Neuron (in vitro differentiated cells): Measurements from ENCODE around the gene RASAL1.

Experiments
- H2AFZ ChIP-seq: one replicate; pipeline ENCODE4 v1.6.1; 2013; ENCODE audit warnings: low read depth, mild to moderate bottlenecking, inconsistent platforms, low read length, moderate library complexity
- H3K27me3 ChIP-seq: one replicate; pipeline ENCODE4 v1.6.1; 2013; ENCODE audit warnings: low read length; ENCODE audit not compliant: insufficient read depth
- H3K36me3 ChIP-seq: one replicate; pipeline ENCODE4 v1.6.1; 2013; ENCODE audit warnings: low read length; ENCODE audit not compliant: insufficient read depth
- H3K4me1 ChIP-seq: one replicate; pipeline ENCODE4 v1.6.1; 2013; ENCODE audit warnings: low read length; ENCODE audit not compliant: insufficient read depth
- H3K4me3 ChIP-seq: 2 replicates; pipeline ENCODE4 v1.5.1; 2013; ENCODE audit warnings: mild to moderate bottlenecking, low read length, moderate library complexity
- H3K9me3 ChIP-seq: one replicate; pipeline ENCODE4 v1.6.1; 2013; ENCODE audit warnings: low read length

RASAL1 gene

GRCh38 chr12:113155646-113156045, 20.1 kb upstream of the RASAL1 start:
- Histone ChIP-seq H3K27me3 (peaks cover 34% of the 10 kb centered on the region), H3K4me3 (no peak overlapping the region), H3K36me3 (peaks cover 31% of the 10 kb centered on the region), H3K9me3 (no peaks in the 10 kb centered on the region), H3K4me1 (peaks cover under 1% of the 10 kb centered on the region), H2AFZ (no peak overlapping the region)

GRCh38 chr12:113155060-113155459, 19.5 kb upstream of the RASAL1 start:
- Histone ChIP-seq H3K4me1 (peaks cover 6% of the 10 kb centered on the region), H3K27me3 (peaks cover 34% of the 10 kb centered on the region), H2AFZ (no peak overlapping the region), H3K9me3 (no peaks in the 10 kb centered on the region), H3K36me3 (peaks cover 25% of the 10 kb centered on the region), H3K4me3 (no peak overlapping the region)

DNA sequence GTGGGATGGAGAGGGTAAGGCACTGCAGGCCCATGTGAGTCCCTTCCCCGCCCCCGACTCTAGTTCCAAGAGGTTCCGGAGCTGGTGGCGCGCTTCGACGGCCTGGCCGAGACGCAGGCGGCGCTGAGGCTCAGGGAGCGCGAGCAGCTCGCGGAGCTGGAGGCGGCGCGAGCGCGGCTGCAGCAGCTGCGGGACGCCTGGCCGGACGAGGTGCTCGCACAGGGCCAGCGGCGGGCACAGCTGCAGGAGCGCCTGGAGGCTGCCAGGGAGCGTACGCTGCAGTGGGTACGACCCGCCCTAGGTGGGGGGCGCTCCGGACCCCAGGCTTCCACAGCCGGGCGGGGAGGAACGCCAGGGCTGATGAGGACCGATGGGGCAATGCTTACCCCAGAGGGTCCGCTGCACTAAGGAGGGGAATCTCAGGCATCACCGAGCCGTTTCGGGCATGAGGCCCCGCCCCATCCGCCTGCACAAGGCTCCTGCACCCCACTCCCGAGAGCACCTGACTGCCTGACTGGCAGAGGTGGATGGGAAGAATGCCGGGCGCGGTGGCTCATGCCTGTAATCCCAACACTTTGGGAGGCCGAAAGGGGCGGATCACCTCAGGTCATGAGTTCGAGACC, 18.9 kb upstream of the RASAL1 start:
- Histone ChIP-seq H3K36me3 (peaks cover 19% of the 10 kb centered on the region), H3K9me3 (no peaks in the 10 kb centered on the region), H2AFZ (no peak overlapping the region), H3K27me3 (peaks cover 34% of the 10 kb centered on the region), H3K4me3 (no peak overlapping the region), H3K4me1 (peaks cover 12% of the 10 kb centered on the region)

GRCh38 chr12:113152835-113153814, 17.6 kb upstream of the RASAL1 start:
- no peaks in the 10 kb centered on the region for H3K9me3 ChIP-seq
- H3K4me3 ChIP-seq, result peak overlapping the region; percentile 42
- H3K27me3 ChIP-seq, result peaks cover 34% of the 10 kb centered on the region
- H3K36me3 ChIP-seq, result peaks cover 7% of the 10 kb centered on the region
- H2AFZ ChIP-seq, result peak overlapping the region; percentile 49
- H3K4me1 ChIP-seq, result peaks cover 16% of the 10 kb centered on the region

DNA sequence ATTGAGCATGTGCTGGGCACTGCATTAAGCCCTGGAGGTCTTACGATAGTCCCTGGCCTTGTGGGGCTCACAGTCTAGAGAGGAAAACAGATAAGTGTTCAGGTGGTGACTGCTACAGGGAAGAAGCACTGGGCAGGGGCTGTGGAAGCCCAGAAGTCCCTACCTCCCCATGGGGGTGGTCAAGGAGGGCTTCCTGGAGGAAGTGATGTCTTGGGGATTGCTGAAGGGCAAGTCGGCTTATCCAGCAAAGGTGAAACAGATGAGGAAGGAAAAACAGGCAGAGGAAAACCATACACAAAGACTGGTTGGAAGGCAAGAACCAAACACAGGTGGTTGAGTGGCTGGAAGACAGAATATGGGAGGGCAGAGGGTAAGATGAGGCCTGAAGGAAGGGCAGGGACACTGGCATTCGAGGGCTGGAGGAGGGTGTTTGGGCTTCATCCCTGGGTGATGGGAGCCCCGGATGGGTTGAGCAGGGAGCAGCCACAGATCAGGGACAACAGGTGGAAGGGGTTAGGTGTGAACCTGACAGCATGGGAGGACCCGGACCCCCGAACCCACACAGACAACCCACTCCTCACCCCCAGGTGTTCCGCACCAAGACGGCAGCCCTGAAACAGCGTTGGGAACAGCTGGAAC, 16.8 kb upstream of the RASAL1 start:
- Histone ChIP-seq H3K27me3 (peaks cover 34% of the 10 kb centered on the region), H3K4me3 (no peak overlapping the region), H2AFZ (peak overlapping the region; percentile 49), H3K4me1 (peaks cover 16% of the 10 kb centered on the region), H3K9me3 (no peaks in the 10 kb centered on the region), H3K36me3 (no peaks in the 10 kb centered on the region)

DNA sequence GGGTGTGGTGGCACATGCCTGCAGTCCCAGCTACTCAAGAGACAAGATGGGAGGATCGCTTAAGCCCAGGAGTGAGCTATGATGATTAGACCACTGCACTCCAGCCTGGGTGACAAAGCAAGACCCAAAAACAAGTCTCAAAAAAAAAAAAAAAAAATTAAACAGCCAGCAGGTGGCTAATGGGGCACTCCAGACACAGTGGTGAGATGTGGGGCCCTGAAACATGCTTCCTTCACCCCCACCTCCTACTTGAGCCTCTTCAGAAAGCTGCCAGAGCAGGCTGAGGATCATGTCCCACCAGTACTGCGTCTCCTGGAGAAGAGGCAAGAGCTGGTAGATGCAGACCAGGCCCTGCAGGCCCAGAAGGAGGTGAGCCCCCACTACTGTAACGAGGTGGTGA, 16.1 kb upstream of the RASAL1 start:
- Histone ChIP-seq H2AFZ (no peak overlapping the region), H3K4me1 (peaks cover 16% of the 10 kb centered on the region), H3K36me3 (no peaks in the 10 kb centered on the region), H3K4me3 (no peak overlapping the region), H3K9me3 (no peaks in the 10 kb centered on the region), H3K27me3 (peaks cover 34% of the 10 kb centered on the region)

GRCh38 chr12:113149361-113150150, 14.0 kb upstream of the RASAL1 start, which contains the start of gene CFAP73:
CFAP73 (plus strand) TSS chr12:113149724; CDS start chr12:113149858, 134 bp downstream.
- Histone ChIP-seq H2AFZ (no peak within 1 kb of the TSS), H3K27me3 (peaks cover 21% of the 10 kb centered on the region), H3K36me3 (no peaks in the 10 kb centered on the region), H3K9me3 (no peaks in the 10 kb centered on the region), H3K4me1 (peaks cover 16% of the 10 kb centered on the region), H3K4me3 (no peak within 1 kb of the TSS)

DNA sequence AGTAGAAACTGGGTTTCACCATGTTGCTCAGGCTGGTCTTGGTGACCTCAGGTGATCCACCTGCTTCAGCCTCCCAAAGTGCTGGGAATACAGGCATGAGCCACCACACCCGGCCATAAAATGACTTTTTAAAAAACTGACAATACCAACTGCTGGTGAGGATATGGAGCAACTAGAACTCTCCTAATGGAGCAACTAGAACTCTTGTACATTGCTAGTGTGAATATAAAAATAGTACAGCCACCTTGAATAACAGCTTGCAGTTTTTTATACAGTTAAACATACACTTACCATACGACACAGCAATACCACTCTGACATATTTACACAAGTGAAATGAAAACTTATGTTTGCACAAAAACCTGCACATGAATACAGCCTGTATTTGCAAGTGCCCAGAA, 11.4 kb upstream of the RASAL1 start:
- no peaks in the 10 kb centered on the region for H3K36me3 ChIP-seq
- H3K4me3 ChIP-seq, result no peak overlapping the region
- no peaks in the 10 kb centered on the region for H3K9me3 ChIP-seq
- H2AFZ ChIP-seq, result no peak overlapping the region
- H3K27me3 ChIP-seq, result peaks cover 10% of the 10 kb centered on the region
- H3K4me1 ChIP-seq, result peaks cover 20% of the 10 kb centered on the region

- Histone ChIP-seq H2AFZ (no peak overlapping the region), H3K27me3 (peaks cover 6% of the 10 kb centered on the region), H3K9me3 (no peaks in the 10 kb centered on the region), H3K36me3 (no peaks in the 10 kb centered on the region), H3K4me3 (no peak overlapping the region), H3K4me1 (peaks cover 20% of the 10 kb centered on the region)
These were observed 10.4 kb upstream of the RASAL1 start for GRCh38 chr12:113145720-113146551.

DNA sequence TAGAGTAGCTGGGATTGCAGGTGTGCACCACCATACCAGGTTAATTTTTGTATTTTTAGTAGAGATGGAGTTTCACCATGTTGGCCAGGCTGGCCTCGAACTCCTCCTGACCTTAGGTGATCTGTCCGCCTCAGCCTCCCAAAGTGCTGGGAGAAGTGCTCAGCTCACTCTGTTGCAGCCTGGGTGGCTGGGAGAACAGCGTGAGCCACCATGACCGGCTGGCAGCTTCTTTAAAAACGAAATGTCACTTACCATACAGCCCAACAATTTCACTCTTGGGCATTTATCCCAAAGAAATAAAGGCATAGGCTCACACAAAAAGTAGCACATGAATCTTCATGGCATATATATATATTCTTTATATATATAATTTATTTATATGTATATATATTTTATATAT, 9.2 kb upstream of the RASAL1 start:
- Histone ChIP-seq H3K36me3 (no peaks in the 10 kb centered on the region), H3K4me1 (peaks cover 11% of the 10 kb centered on the region), H2AFZ (no peak overlapping the region), H3K27me3 (peaks cover 6% of the 10 kb centered on the region), H3K9me3 (no peaks in the 10 kb centered on the region), H3K4me3 (no peak overlapping the region)

GRCh38 chr12:113143959-113144358, 8.4 kb upstream of the RASAL1 start:
- Histone ChIP-seq H3K4me1 (peaks cover 3% of the 10 kb centered on the region), H3K27me3 (peaks cover 6% of the 10 kb centered on the region), H2AFZ (no peak overlapping the region), H3K36me3 (no peaks in the 10 kb centered on the region), H3K4me3 (no peak overlapping the region), H3K9me3 (no peaks in the 10 kb centered on the region)

DNA sequence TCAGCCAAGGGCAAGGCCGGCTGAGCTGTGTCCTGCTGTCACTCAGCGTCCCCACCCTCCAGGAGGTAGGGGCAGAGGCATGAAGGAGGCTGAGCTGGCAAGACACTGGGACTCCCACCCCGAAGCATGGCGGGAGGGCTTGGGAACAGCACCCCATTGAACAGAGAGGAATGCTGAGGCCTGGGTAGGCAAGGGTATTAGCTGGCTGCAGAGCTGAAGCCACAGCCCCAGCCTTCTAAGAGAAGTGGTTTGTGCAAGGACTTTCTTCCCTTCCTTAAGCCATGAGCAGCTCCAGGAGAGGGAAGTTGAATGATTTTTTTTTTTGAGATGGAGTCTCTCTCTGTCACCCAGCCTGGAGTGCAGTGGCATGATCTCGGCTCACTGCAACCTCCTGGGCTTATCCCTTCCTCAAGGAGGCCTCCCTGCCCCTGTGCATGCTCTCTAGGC, 7.3 kb upstream of the RASAL1 start:
- H3K4me1 ChIP-seq, result peaks cover 3% of the 10 kb centered on the region
- H3K27me3 ChIP-seq, result peaks cover 6% of the 10 kb centered on the region
- H3K36me3 ChIP-seq, result no peaks in the 10 kb centered on the region
- no peak overlapping the region for H2AFZ ChIP-seq
- no peaks in the 10 kb centered on the region for H3K9me3 ChIP-seq
- H3K4me3 ChIP-seq, result no peak overlapping the region
